ENCODE measurements around the gene RANBP9. TPM values are rescaled to one million over a fixed set of nuclear protein-coding genes. Genes with fewer than 3 reads are reported as not detected.

Gene RANBP9
- total RNA-seq, 2 experiments from 2014 or later: 53.3 to 56.2 TPM

- H3K36me3 Mint-ChIP-seq (ENCODE audit: low read depth): peaks cover 22% of the 10 kb centered on the region
- H3K27ac Mint-ChIP-seq: peak overlapping the region; percentile 72
- no peak for TF ChIP-seq CTCF (IDR thresholded peaks at IDR 0.05)
- H3K9me3 Mint-ChIP-seq: peaks cover 2% of the 10 kb centered on the region
- DNase-seq (peak; percentile 34), ATAC-seq (peak; percentile 67)
- intact Hi-C loops (cut with micrococcal nuclease): no loop called here
- CTCF ChIA-PET: interaction anchor here (0.7 to 1.4 kb wide), 3 partner anchors 11 to 42 kb away, joined by 3 to 4 read pairs (median 3); no protein-coding TSS in a partner anchor
- H3K27me3 Mint-ChIP-seq: no peaks in the 10 kb centered on the region
- H3K4me3 Mint-ChIP-seq: no peak overlapping the region
- peaks cover 87% of the 10 kb centered on the region for H3K4me1 Mint-ChIP-seq (ENCODE audit: low read depth)
- POLR2A ChIA-PET: interaction anchor here (0.6 to 0.8 kb wide), 2 partner anchors 51 to 96 kb away, joined by 3 to 4 read pairs; partner anchors contain the start of gene NOL7
Measured at GRCh38 chr6:13666194-13667105, 45.2 kb downstream of the RANBP9 start.

DNA sequence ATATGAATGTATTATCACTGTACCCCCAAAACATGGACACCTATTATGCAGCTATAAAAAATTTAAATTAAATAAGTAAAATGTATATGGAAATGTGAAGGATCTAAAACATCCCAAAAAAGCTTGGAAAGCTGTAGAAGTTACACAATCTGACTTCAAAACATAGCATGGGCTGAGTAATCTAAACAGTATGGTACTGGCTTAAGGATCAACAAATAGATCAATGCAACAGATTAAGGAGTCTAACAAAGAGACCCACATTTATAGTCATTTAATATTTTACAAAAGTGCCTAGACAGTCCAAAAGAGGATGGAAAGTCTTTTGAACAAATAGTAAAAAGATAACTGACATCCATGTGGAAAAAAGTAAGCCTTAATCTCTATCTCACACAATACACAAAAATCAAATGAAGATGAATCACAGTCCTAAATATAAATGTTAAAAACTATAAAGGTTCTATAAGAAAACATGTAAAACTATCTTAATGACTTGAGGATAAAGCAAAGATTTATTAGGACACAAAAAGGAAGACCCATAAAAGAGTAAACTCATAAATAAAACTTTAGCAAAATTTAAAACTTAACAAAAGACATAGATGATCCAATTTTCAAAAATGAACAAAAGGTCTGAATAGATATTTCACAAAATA is 46.8 kb downstream of the RANBP9 start:
- ATAC-seq: no peak
- Mint-ChIP-seq H3K4me1 (ENCODE audit: low read depth) (peaks cover 90% of the 10 kb centered on the region), H3K27ac (no peak overlapping the region), H3K36me3 (ENCODE audit: low read depth) (peaks cover 18% of the 10 kb centered on the region), H3K9me3 (no peaks in the 10 kb centered on the region), H3K27me3 (no peaks in the 10 kb centered on the region), H3K4me3 (no peak overlapping the region)
- no peak for DNase-seq
- no peak for TF ChIP-seq CTCF (IDR thresholded peaks at IDR 0.05)
- POLR2A ChIA-PET: no interaction called here
- CTCF ChIA-PET: interaction anchor here (1.0 to 1.3 kb wide), 3 partner anchors 12 to 61 kb away, joined by 3 to 4 read pairs (median 4); no protein-coding TSS in a partner anchor
- intact Hi-C loops (cut with micrococcal nuclease): no loop called here

DNA sequence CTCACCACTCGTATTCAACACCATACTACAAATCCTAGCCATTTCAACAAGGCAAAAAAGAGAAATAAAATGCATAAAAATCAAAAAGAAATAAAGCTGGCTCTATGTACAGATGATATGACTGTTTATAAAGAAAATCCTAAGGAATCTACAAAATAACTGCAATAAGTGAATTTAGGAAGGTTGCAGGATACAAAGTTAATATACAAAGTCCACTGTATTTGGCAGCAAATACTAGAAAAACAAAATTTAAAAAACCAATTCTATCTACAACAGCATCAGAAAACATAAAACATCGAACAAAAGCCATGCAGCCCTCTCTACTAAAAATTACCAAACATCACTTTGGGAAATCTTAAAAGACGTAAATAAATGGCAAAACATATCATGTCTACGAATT is 47.6 kb downstream of the RANBP9 start:
- Mint-ChIP-seq H3K4me3 (no peak overlapping the region), H3K36me3 (ENCODE audit: low read depth) (peaks cover 12% of the 10 kb centered on the region), H3K9me3 (no peaks in the 10 kb centered on the region), H3K27me3 (no peaks in the 10 kb centered on the region), H3K4me1 (ENCODE audit: low read depth) (peaks cover 84% of the 10 kb centered on the region), H3K27ac (no peak overlapping the region)
- POLR2A ChIA-PET: interaction anchor here (0.6 kb wide), 1 partner anchor 1615 kb away, joined by 3 read pairs; no protein-coding TSS in a partner anchor
- no peak for TF ChIP-seq CTCF (IDR thresholded peaks at IDR 0.05)
- intact Hi-C loops (cut with micrococcal nuclease): no loop called here
- ATAC-seq (no peak), DNase-seq (no peak)
- CTCF ChIA-PET: interaction anchor here (1.0 to 1.2 kb wide), 2 partner anchors 13 to 62 kb away, joined by 3 to 4 read pairs; no protein-coding TSS in a partner anchor

DNA sequence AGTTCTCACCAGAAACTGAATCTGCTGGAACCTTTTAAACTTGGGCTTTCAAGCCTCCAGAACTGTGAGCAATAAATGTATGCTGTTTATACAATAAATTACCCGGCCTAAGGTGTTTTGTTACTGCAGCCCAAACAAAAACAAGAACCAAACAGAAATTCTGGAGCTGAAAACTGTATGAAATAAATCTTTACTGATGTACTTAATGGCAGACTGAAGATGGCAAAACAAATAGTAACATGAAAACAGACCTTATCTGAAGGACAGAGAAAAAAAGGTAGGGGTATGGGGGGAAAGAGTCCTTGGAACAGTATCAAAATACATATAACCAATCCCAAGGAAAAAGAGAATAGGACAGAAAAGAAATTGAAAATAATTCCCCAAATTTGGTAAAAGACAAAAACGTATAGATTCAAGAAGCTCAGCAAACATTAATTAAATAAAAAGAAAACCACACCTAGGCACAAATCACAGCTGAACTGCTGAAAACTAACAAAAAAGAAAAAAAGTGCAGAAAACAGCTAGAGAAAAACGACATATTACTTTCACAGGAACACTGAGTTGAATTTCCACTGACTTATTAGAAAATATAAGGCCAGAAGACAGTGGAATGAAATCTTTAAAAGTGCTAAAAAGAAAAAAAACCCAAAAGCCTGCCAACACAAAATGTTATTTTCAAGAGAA is 48.8 kb downstream of the RANBP9 start:
- H3K27ac Mint-ChIP-seq: peak overlapping the region; percentile 50
- intact Hi-C loops (cut with micrococcal nuclease): no loop called here
- CTCF ChIA-PET: interaction anchor here (0.8 kb wide), 1 partner anchor 31 kb away, joined by 3 read pairs; no protein-coding TSS in a partner anchor
- H3K4me3 Mint-ChIP-seq: no peak overlapping the region
- POLR2A ChIA-PET: interaction anchor here (0.9 kb wide), 1 partner anchor 11 kb away, joined by 3 read pairs; no protein-coding TSS in a partner anchor
- H3K4me1 Mint-ChIP-seq (ENCODE audit: low read depth): peaks cover 76% of the 10 kb centered on the region
- TF ChIP-seq CTCF (IDR thresholded peaks at IDR 0.05): no peak
- no peak for ATAC-seq
- peaks cover 12% of the 10 kb centered on the region for H3K36me3 Mint-ChIP-seq (ENCODE audit: low read depth)
- H3K27me3 Mint-ChIP-seq: no peaks in the 10 kb centered on the region
- H3K9me3 Mint-ChIP-seq: no peaks in the 10 kb centered on the region
- no peak for DNase-seq

All from activated CD8-positive, alpha-beta T cell treated with anti-CD3 and anti-CD28 coated beads for 36 hours (primary cell).